Activated CD4-positive, alpha-beta T cell treated with anti-CD3 and anti-CD28 coated beads, Interleukin-2, amount 50 U/mL, for 4 hours (primary cell): ENCODE measurements around the gene BCAT1.
A peak's percentile ranks its signal among the peaks of the same experiment; 100 is the strongest.
"Not testable (repeated sequence)": the region's sequence is repeated elsewhere in the genome, so short reads cannot be mapped to it uniquely, and the experiment has no call there.

Experiments used
- DNase-seq, 2 experiments: peaks; one replicate each; pipeline ENCODE4 v3.0.0-alpha.2; 2020

The BCAT1 gene

GRCh38 chr12:24948757-24949722 lies at the start of gene BCAT1:
TSS of gene BCAT1 (minus strand) at chr12:24949101. CDS start at chr12:24948932, 169 bp downstream.
- peak; percentile 8 to 18 for DNase-seq

GRCh38 chr12:24997970-24998582 lies 49.2 kb upstream of the BCAT1 start:
- no peak for DNase-seq

- DNase-seq, result no peak
These were observed 48.6 kb upstream of the BCAT1 start for GRCh38 chr12:24997496-24997895.

- no peak for DNase-seq
These were observed 47.9 kb upstream of the BCAT1 start for GRCh38 chr12:24996820-24997219.

GRCh38 chr12:24996102-24996797 lies 47.3 kb upstream of the BCAT1 start:
- no peak for DNase-seq

- no peak for DNase-seq
These were observed 44.9 kb upstream of the BCAT1 start for GRCh38 chr12:24993793-24994192.

GRCh38 chr12:24991209-24992049 lies 42.5 kb upstream of the BCAT1 start:
- DNase-seq, result no peak

- DNase-seq, result no peak
These were observed 40.3 kb upstream of the BCAT1 start for GRCh38 chr12:24989216-24989615.

GRCh38 chr12:24982250-24982649 lies 33.3 kb upstream of the BCAT1 start:
- DNase-seq, result no peak

GRCh38 chr12:24979976-24980730 lies 31.3 kb upstream of the BCAT1 start:
- DNase-seq, result no peak

GRCh38 chr12:24979329-24979728 lies 30.4 kb upstream of the BCAT1 start:
- no peak for DNase-seq

- no peak for DNase-seq
These were observed 28.8 kb upstream of the BCAT1 start for GRCh38 chr12:24977711-24978110.

- DNase-seq, result no peak
These were observed 28.2 kb upstream of the BCAT1 start for GRCh38 chr12:24977060-24977459.

GRCh38 chr12:24975425-24975824 lies 26.5 kb upstream of the BCAT1 start:
- no peak for DNase-seq

GRCh38 chr12:24974216-24974615 lies 25.3 kb upstream of the BCAT1 start:
- no peak for DNase-seq

GRCh38 chr12:24972078-24972477 lies 23.2 kb upstream of the BCAT1 start:
- DNase-seq, result no peak

- no peak for DNase-seq
These were observed 21.3 kb upstream of the BCAT1 start for GRCh38 chr12:24970177-24970576.

GRCh38 chr12:24966951-24967564 lies 18.2 kb upstream of the BCAT1 start:
- no peak for DNase-seq

GRCh38 chr12:24964342-24964741 lies 15.4 kb upstream of the BCAT1 start:
- no peak for DNase-seq

- peak in 1 of 2 experiments; percentile 14 for DNase-seq
These were observed 11.4 kb upstream of the BCAT1 start for GRCh38 chr12:24960222-24960855.

GRCh38 chr12:24956351-24956750 lies 7.5 kb upstream of the BCAT1 start:
- DNase-seq, result not testable (repeated sequence)
